ENCODE data around the gene ENHO. TPM values are rescaled to one million over a fixed set of nuclear protein-coding genes. Genes with fewer than 3 reads are reported as not detected.

ENHO gene
- total and polyA plus RNA-seq, 2 donors (not counting 1 experiment from before 2014, with no cell fraction given) = not detected

DNA sequence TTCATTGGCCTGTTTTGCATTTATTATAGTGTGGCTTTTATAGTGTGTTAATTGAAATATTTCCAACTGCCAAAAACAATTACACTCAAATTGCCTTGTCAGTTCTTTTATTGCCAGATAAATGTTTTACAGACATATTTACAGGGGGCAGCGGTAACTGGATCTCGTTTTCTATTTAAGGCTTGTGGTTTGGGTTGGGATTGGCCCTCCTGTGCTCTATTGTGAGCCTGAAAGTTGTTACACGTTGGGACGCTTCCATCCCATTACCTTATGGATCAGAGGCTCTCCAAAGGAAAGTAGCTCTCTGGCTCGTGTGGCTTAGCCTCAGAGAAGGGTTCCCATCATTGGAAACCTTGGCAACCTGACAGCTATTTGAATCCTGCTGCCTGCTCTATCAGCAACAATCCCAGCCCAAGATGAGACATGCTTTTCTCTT is 43.3 kb downstream of the ENHO start:
- no peak for DNase-seq (ENCODE audit: low read depth in 2 of 2)
- H3K27me3 ChIP-seq (ENCODE audit: control insufficient read depth, insufficient read depth, low read length) = peaks cover 2% of the 10 kb centered on the region

DNA sequence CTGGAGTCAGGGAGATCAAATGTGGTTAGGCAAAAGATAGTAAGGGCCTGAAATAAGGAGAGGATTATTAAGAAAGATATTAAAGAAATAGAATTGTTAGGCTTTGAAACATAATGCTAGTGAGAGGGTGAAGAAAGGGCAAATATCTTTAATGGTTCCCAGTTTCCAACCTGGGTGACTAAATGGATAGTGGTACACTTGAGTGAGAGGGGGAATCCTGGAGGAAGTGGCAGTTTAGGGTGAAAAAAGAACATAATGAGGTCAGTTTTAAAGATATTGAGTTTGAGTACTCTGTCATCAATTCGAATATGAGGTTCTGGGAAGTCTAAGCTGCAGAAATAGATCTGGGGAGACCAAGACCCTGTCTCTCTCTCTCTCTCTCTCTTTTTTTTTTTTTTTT is 45.2 kb downstream of the ENHO start:
- Histone ChIP-seq H3K9ac (ENCODE audit: insufficient read depth, low read length) (no peak overlapping the region), H3K9me3 (ENCODE audit: control insufficient read depth, insufficient read depth, low read depth, low read length) (no peaks in the 10 kb centered on the region), H4K20me1 (ENCODE audit: control insufficient read depth, extremely low read depth, insufficient read depth, low read length) (no peaks in the 10 kb centered on the region), H3K4me2 (ENCODE audit: extremely low read depth, insufficient read depth, low read length) (no peak overlapping the region), H3K4me3 (replicated peaks in 1 of 4; ENCODE audit: control extremely low read depth in 1 of 4, insufficient read depth in 1 of 4, low read depth in 3 of 4, low read length in 4 of 4) (no peak overlapping the region), H3K79me2 (ENCODE audit: control insufficient read depth, insufficient read depth, low read length) (no peaks in the 10 kb centered on the region), H3K36me3 (ENCODE audit: control insufficient read depth, insufficient read depth, low read length) (no peaks in the 10 kb centered on the region), H3K4me1 (ENCODE audit: control insufficient read depth, extremely low read depth, insufficient read depth, low read length) (no peaks in the 10 kb centered on the region), H3K27ac (ENCODE audit: insufficient read depth, low read length) (no peak overlapping the region), H2AFZ (ENCODE audit: low read length) (no peak overlapping the region), H3K27me3 (ENCODE audit: control insufficient read depth, insufficient read depth, low read length) (peaks cover 2% of the 10 kb centered on the region)
- no peak for TF ChIP-seq EZH2 (IDR thresholded peaks at IDR 0.05; ENCODE audit: low read length, missing control alignments)
- TF ChIP-seq, protein P1, sequence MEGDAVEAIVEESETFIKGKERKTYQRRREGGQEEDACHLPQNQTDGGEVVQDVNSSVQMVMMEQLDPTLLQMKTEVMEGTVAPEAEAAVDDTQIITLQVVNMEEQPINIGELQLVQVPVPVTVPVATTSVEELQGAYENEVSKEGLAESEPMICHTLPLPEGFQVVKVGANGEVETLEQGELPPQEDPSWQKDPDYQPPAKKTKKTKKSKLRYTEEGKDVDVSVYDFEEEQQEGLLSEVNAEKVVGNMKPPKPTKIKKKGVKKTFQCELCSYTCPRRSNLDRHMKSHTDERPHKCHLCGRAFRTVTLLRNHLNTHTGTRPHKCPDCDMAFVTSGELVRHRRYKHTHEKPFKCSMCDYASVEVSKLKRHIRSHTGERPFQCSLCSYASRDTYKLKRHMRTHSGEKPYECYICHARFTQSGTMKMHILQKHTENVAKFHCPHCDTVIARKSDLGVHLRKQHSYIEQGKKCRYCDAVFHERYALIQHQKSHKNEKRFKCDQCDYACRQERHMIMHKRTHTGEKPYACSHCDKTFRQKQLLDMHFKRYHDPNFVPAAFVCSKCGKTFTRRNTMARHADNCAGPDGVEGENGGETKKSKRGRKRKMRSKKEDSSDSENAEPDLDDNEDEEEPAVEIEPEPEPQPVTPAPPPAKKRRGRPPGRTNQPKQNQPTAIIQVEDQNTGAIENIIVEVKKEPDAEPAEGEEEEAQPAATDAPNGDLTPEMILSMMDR (conservative IDR thresholded peaks at IDR 0.05 in 1 of 2, IDR thresholded peaks at IDR 0.05 in 1 of 2; ENCODE audit: low read depth in 1 of 2, low read length in 2 of 2) = no peak
- no peak for DNase-seq (ENCODE audit: low read depth in 2 of 2)

More for the DNA sequence above, 43.3 kb downstream of the ENHO start:
- TF ChIP-seq, protein P1 (conservative IDR thresholded peaks at IDR 0.05 in 1 of 2, IDR thresholded peaks at IDR 0.05 in 1 of 2; ENCODE audit: low read depth in 1 of 2, low read length in 2 of 2) = no peak
- TF ChIP-seq EZH2 (IDR thresholded peaks at IDR 0.05; ENCODE audit: low read length, missing control alignments) = no peak
- Histone ChIP-seq H3K4me3 (replicated peaks in 1 of 4; ENCODE audit: control extremely low read depth in 1 of 4, insufficient read depth in 1 of 4, low read depth in 3 of 4, low read length in 4 of 4) (no peak overlapping the region), H3K79me2 (ENCODE audit: control insufficient read depth, insufficient read depth, low read length) (no peaks in the 10 kb centered on the region), H3K9me3 (ENCODE audit: control insufficient read depth, insufficient read depth, low read depth, low read length) (no peaks in the 10 kb centered on the region), H3K4me2 (ENCODE audit: extremely low read depth, insufficient read depth, low read length) (no peak overlapping the region), H3K36me3 (ENCODE audit: control insufficient read depth, insufficient read depth, low read length) (no peaks in the 10 kb centered on the region), H3K27ac (ENCODE audit: insufficient read depth, low read length) (no peak overlapping the region), H3K9ac (ENCODE audit: insufficient read depth, low read length) (no peak overlapping the region), H3K4me1 (ENCODE audit: control insufficient read depth, extremely low read depth, insufficient read depth, low read length) (no peaks in the 10 kb centered on the region), H2AFZ (ENCODE audit: low read length) (no peak overlapping the region), H4K20me1 (ENCODE audit: control insufficient read depth, extremely low read depth, insufficient read depth, low read length) (no peaks in the 10 kb centered on the region)

DNA sequence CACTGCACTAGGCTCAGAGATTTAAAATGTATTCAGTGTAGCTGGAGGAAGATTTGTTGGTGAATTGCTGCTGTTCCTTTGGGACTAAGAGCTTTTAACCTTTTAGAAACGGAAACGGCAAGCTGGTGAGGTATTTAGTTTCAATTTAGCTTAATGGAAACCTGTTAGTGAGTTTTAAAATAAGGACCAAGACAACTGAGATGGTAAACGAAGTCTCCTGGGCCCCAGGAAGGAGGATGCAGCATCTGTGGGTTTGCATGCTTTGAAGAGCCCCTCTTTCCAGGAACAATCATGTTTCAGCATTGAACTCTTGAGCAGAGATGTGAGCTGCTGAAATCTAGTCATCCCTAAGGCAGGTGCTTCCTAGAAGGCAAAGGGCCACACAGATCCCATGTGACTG is 47.7 kb downstream of the ENHO start:
- no peak overlapping the region for H3K9ac ChIP-seq (ENCODE audit: insufficient read depth, low read length)
- no peak overlapping the region for H3K4me3 ChIP-seq (replicated peaks in 1 of 4; ENCODE audit: control extremely low read depth in 1 of 4, insufficient read depth in 1 of 4, low read depth in 3 of 4, low read length in 4 of 4)
- TF ChIP-seq EZH2 (IDR thresholded peaks at IDR 0.05; ENCODE audit: low read length, missing control alignments) = no peak
- TF ChIP-seq, protein P1 (conservative IDR thresholded peaks at IDR 0.05 in 1 of 2, IDR thresholded peaks at IDR 0.05 in 1 of 2; ENCODE audit: low read depth in 1 of 2, low read length in 2 of 2) = no peak

More for the DNA sequence above, 47.7 kb downstream of the ENHO start:
- H4K20me1 ChIP-seq (ENCODE audit: control insufficient read depth, extremely low read depth, insufficient read depth, low read length) = no peaks in the 10 kb centered on the region
- H3K4me1 ChIP-seq (ENCODE audit: control insufficient read depth, extremely low read depth, insufficient read depth, low read length) = no peaks in the 10 kb centered on the region
- no peak overlapping the region for H2AFZ ChIP-seq (ENCODE audit: low read length)
- no peaks in the 10 kb centered on the region for H3K79me2 ChIP-seq (ENCODE audit: control insufficient read depth, insufficient read depth, low read length)
- no peaks in the 10 kb centered on the region for H3K36me3 ChIP-seq (ENCODE audit: control insufficient read depth, insufficient read depth, low read length)
- no peak overlapping the region for H3K4me2 ChIP-seq (ENCODE audit: extremely low read depth, insufficient read depth, low read length)
- no peak overlapping the region for H3K27ac ChIP-seq (ENCODE audit: insufficient read depth, low read length)
- no peak for DNase-seq (ENCODE audit: low read depth in 2 of 2)
- peaks cover 2% of the 10 kb centered on the region for H3K27me3 ChIP-seq (ENCODE audit: control insufficient read depth, insufficient read depth, low read length)
- H3K9me3 ChIP-seq (ENCODE audit: control insufficient read depth, insufficient read depth, low read depth, low read length) = no peaks in the 10 kb centered on the region

Other genes with a start within 250 kb of the ENHO start
- 0.51 and 1.2 TPM in 2 replicates for gene KIF24, start 193.7 kb downstream of the ENHO start, total RNA-seq
- gene KIF24, start 193.7 kb downstream of the ENHO start, polyA plus RNA-seq = 0.94 and 2.4 TPM in 2 replicates
- 21.8 and 47.1 TPM in 2 replicates for gene NUDT2, start 193.4 kb downstream of the ENHO start, total RNA-seq
- 38.6 and 50.8 TPM in 2 replicates for gene NUDT2, start 193.4 kb downstream of the ENHO start, polyA plus RNA-seq
- gene MYORG, start 146.1 kb downstream of the ENHO start, total RNA-seq = 0.26 and 0.83 TPM in 2 replicates
- 0.34 and 0.38 TPM in 2 replicates for gene MYORG, start 146.1 kb downstream of the ENHO start, polyA plus RNA-seq
- 3.3 and 5.3 TPM in 2 replicates for gene FAM219A, start 64.4 kb downstream of the ENHO start, total RNA-seq
- gene FAM219A, start 64.4 kb downstream of the ENHO start, polyA plus RNA-seq = 7.3 and 8.8 TPM in 2 replicates
- not detected in 2 replicates for gene DNAI1, start 64.2 kb downstream of the ENHO start, total RNA-seq
- gene DNAI1, start 64.2 kb downstream of the ENHO start, polyA plus RNA-seq = not detected in 2 replicates
- gene CNTFR, start 66.7 kb upstream of the ENHO start, total RNA-seq = 0.26 TPM in 1 of 2 replicates, not detected in the other
- gene CNTFR, start 66.7 kb upstream of the ENHO start, polyA plus RNA-seq = 0.18 TPM in 1 of 2 replicates, not detected in the other
- gene RPP25L, start 89.1 kb upstream of the ENHO start, total RNA-seq = 25.7 and 34.3 TPM in 2 replicates
- 12.6 and 13.5 TPM in 2 replicates for gene RPP25L, start 89.1 kb upstream of the ENHO start, polyA plus RNA-seq
- 95.8 and 106 TPM in 2 replicates for gene DCTN3, start 97.5 kb upstream of the ENHO start, total RNA-seq
- 157 and 194 TPM in 2 replicates for gene DCTN3, start 97.5 kb upstream of the ENHO start, polyA plus RNA-seq
- gene ARID3C, start 106.1 kb upstream of the ENHO start, total RNA-seq = under 0.01 and 0.17 TPM in 2 replicates
- gene ARID3C, start 106.1 kb upstream of the ENHO start, polyA plus RNA-seq = not detected in 2 replicates
- gene SIGMAR1, start 114.8 kb upstream of the ENHO start, total RNA-seq = 23.4 and 52.5 TPM in 2 replicates
- gene SIGMAR1, start 114.8 kb upstream of the ENHO start, polyA plus RNA-seq = 61.2 and 87.2 TPM in 2 replicates
- gene GALT, start 123.7 kb upstream of the ENHO start, total RNA-seq = 27.2 and 29.1 TPM in 2 replicates
- gene GALT, start 123.7 kb upstream of the ENHO start, polyA plus RNA-seq = 13.9 and 20.1 TPM in 2 replicates
- gene IL11RA, start 129.2 kb upstream of the ENHO start, total RNA-seq = 6.9 and 8.2 TPM in 2 replicates
- gene IL11RA, start 129.2 kb upstream of the ENHO start, polyA plus RNA-seq = 3.1 and 5.0 TPM in 2 replicates
- 0.26 TPM in 1 of 2 replicates, not detected in the other for gene CCL27, start 139.7 kb upstream of the ENHO start, total RNA-seq
- gene CCL27, start 139.7 kb upstream of the ENHO start, polyA plus RNA-seq = 0.09 TPM in 1 of 2 replicates, not detected in the other
- not detected in 2 replicates for gene CCL19, start 168.3 kb upstream of the ENHO start, total RNA-seq
- gene CCL19, start 168.3 kb upstream of the ENHO start, polyA plus RNA-seq = not detected in 2 replicates
- gene CCL21, start 187.1 kb upstream of the ENHO start, total RNA-seq = not detected in 2 replicates
- not detected in 2 replicates for gene CCL21, start 187.1 kb upstream of the ENHO start, polyA plus RNA-seq